ENCODE results near the gene RAB5A.

DNA sequence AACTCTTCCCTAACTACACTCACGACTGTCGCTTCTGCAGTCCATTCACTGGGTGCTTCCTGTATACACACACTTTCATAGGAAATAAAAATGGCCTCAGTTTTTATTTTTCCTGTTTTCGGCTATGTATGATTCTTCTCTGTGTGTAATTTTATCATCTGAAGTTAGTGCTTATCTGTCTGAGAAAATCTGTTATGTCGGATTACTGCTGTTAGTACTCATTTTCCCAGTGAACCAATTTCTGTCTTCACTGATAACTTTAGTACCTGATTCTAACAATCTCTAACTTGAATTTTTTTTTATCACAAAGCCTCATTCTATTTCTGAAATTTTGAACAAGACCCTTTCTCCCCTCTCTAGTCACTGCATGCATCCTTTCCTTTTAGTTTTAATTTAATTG lies 20.9 kb downstream of the RAB5A start:
- no peak for TF ChIP-seq POLR2A (IDR thresholded peaks at IDR 0.05)
- TF ChIP-seq, protein P1, sequence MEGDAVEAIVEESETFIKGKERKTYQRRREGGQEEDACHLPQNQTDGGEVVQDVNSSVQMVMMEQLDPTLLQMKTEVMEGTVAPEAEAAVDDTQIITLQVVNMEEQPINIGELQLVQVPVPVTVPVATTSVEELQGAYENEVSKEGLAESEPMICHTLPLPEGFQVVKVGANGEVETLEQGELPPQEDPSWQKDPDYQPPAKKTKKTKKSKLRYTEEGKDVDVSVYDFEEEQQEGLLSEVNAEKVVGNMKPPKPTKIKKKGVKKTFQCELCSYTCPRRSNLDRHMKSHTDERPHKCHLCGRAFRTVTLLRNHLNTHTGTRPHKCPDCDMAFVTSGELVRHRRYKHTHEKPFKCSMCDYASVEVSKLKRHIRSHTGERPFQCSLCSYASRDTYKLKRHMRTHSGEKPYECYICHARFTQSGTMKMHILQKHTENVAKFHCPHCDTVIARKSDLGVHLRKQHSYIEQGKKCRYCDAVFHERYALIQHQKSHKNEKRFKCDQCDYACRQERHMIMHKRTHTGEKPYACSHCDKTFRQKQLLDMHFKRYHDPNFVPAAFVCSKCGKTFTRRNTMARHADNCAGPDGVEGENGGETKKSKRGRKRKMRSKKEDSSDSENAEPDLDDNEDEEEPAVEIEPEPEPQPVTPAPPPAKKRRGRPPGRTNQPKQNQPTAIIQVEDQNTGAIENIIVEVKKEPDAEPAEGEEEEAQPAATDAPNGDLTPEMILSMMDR (IDR thresholded peaks at IDR 0.05): no peak

All from esophagus squamous epithelium (tissue), 4 donors.